H1 (cell line): ENCODE results near the gene MAB21L3. TPM values are rescaled to one million over a fixed set of nuclear protein-coding genes. Genes with fewer than 3 reads are reported as not detected.

Experiments used
- CTCF ChIA-PET: fragments of 300-600 bp; sonication (Branson Sonifier 250); formaldehyde crosslinking; loops from one replicate; lab custom pipeline; 2021; ENCODE audit not compliant: partially characterized antibody; lab: Charles Lee
- POLR2A ChIA-PET: fragments of 300-600 bp; sonication (Branson Sonifier 250); formaldehyde crosslinking; loops from one replicate; lab custom pipeline; 2021; ENCODE audit warnings: inconsistent platforms; ENCODE audit not compliant: partially characterized antibody; lab: Charles Lee
- DNase-seq, 2 experiments: peaks; one replicate each; pipeline versions ENCODE4 v3.0.0 to v3.0.0-alpha.2; 2010 to 2022; ENCODE audit warnings: low spot score in 2 of 2, low read depth in 1 of 2, mixed read lengths in 1 of 2
- FAIRE-seq: peaks from 2 replicates; lab custom pipeline; 2011; peaks lifted over from hg19 to GRCh38; lab: Jason Lieb, UNC
- H2AFZ ChIP-seq: 2 replicates; pipeline ENCODE4 v1.8.1; 2012; ENCODE audit warnings: low read length, inconsistent platforms
- H2AK5ac ChIP-seq: 2 replicates; pipeline ENCODE4 v1.6.1; 2013; ENCODE audit warnings: low read depth, low read length
- H2BK120ac ChIP-seq: replicated peaks from 2 replicates; pipeline ENCODE3; 2013; ENCODE audit warnings: low read depth, low read length, inconsistent platforms
- H2BK12ac ChIP-seq: 2 replicates; pipeline ENCODE4 v1.6.1; 2013; ENCODE audit warnings: low read depth, low read length
- H2BK15ac ChIP-seq: 2 replicates; pipeline ENCODE4 v1.6.1; 2013; ENCODE audit warnings: low read length
- H2BK20ac ChIP-seq: 2 replicates; pipeline ENCODE4 v1.6.1; 2013; ENCODE audit warnings: low read length
- H2BK5ac ChIP-seq: 2 replicates; pipeline ENCODE4 v1.6.1; 2013; ENCODE audit warnings: low read depth, low read length
- H3K14ac ChIP-seq: 2 replicates; pipeline ENCODE4 v1.6.1; 2013; ENCODE audit warnings: inconsistent platforms; ENCODE audit not compliant: insufficient read length
- H3K18ac ChIP-seq: 2 replicates; pipeline ENCODE4 v1.6.1; 2013; ENCODE audit warnings: low read length; ENCODE audit errors: extremely low read depth
- H3K23ac ChIP-seq: 2 replicates; pipeline ENCODE4 v1.6.1; 2013; ENCODE audit warnings: inconsistent platforms; ENCODE audit not compliant: insufficient read length
- H3K23me2 ChIP-seq: 2 replicates; pipeline ENCODE4 v1.6.1; 2013; ENCODE audit warnings: low read depth, low read length
- H3K27ac ChIP-seq: 2 replicates; pipeline ENCODE4 v1.6.1; 2011; ENCODE audit warnings: low read depth, low read length, inconsistent platforms
- H3K27me3 ChIP-seq, 4 experiments: replicated peaks in 1 of 4; 1 replicate in 1 of 4; 2 replicates in 3 of 4; pipeline versions ENCODE4 v1.6.1 to v1.8.1; 2011 to 2013; ENCODE audit warnings: low read length in 3 of 4, mild to moderate bottlenecking in 3 of 4, inconsistent platforms in 2 of 4, mixed read lengths in 2 of 4, moderate library complexity in 1 of 4; ENCODE audit not compliant: control insufficient read depth in 3 of 4, insufficient read depth in 3 of 4; ENCODE audit errors: extremely low read depth in 1 of 4
- H3K36me3 ChIP-seq, 4 experiments: 2 replicates each; pipeline versions ENCODE4 v1.6.1 to v1.8.1; 2011 to 2013; ENCODE audit warnings: mild to moderate bottlenecking in 4 of 4, low read length in 3 of 4, moderate library complexity in 2 of 4, control low read depth in 1 of 4, inconsistent platforms in 1 of 4; ENCODE audit not compliant: insufficient read depth in 4 of 4, control insufficient read depth in 2 of 4
- H3K4ac ChIP-seq: replicated peaks from 2 replicates; pipeline ENCODE3; 2013; ENCODE audit warnings: low read length, low read depth, mixed read lengths, inconsistent platforms; ENCODE audit not compliant: insufficient read length
- H3K4me1 ChIP-seq, 4 experiments: replicated peaks in 1 of 4; 1 replicate in 1 of 4; 2 replicates in 3 of 4; pipeline versions ENCODE4 v1.6.1 to v1.8.1; 2011 to 2013; ENCODE audit warnings: low read length in 3 of 4, inconsistent platforms in 2 of 4, mixed read lengths in 1 of 4; ENCODE audit not compliant: insufficient read depth in 4 of 4, control insufficient read depth in 3 of 4
- H3K4me2 ChIP-seq, 2 experiments: 2 replicates each; pipeline versions ENCODE4 v1.6.1 to v1.8.1; 2011 to 2013; ENCODE audit warnings: low read depth in 2 of 2, low read length in 2 of 2, control low read depth in 1 of 2, inconsistent platforms in 1 of 2, mild to moderate bottlenecking in 1 of 2; ENCODE audit not compliant: insufficient read depth in 1 of 2
- H3K4me3 ChIP-seq, 4 experiments: fragments of 200-600, 300-600 bp in 1 of 4; sonication (generic), shearing (Covaris generic), sonication (Bioruptor Twin) in 1 of 4; 2 replicates each; pipeline versions ENCODE4 v1.5.1 to v1.8.1; 2011 to 2016; ENCODE audit warnings: low read length in 4 of 4, low read depth in 3 of 4, control low read depth in 2 of 4, inconsistent platforms in 2 of 4, mild to moderate bottlenecking in 2 of 4, mixed read lengths in 1 of 4, moderate library complexity in 1 of 4; ENCODE audit not compliant: insufficient read depth in 2 of 4; ENCODE audit errors: extremely low read depth in 1 of 4
- H3K56ac ChIP-seq: replicated peaks from 2 replicates; pipeline ENCODE3; 2013; ENCODE audit warnings: low read depth, mild to moderate bottlenecking, mixed read lengths, low read length, inconsistent platforms; ENCODE audit not compliant: insufficient read length
- H3K79me1 ChIP-seq: 2 replicates; pipeline ENCODE4 v1.6.1; 2013; ENCODE audit warnings: low read depth, low read length, control low read depth
- H3K79me2 ChIP-seq, 2 experiments: 2 replicates each; pipeline versions ENCODE4 v1.6.1 to v1.8.1; 2012 to 2013; ENCODE audit warnings: low read length in 2 of 2, mild to moderate bottlenecking in 2 of 2, inconsistent platforms in 1 of 2; ENCODE audit not compliant: insufficient read depth in 2 of 2, control insufficient read depth in 1 of 2
- H3K9ac ChIP-seq, 4 experiments: replicated peaks in 1 of 4; 1 replicate in 1 of 4; 2 replicates in 3 of 4; pipeline versions ENCODE4 v1.6.1 to v1.8.1; 2011 to 2013; ENCODE audit warnings: low read depth in 3 of 4, low read length in 3 of 4, control low read depth in 2 of 4, mild to moderate bottlenecking in 2 of 4, moderate library complexity in 2 of 4, inconsistent platforms in 1 of 4; ENCODE audit errors: extremely low read depth in 1 of 4
- H3K9me3 ChIP-seq, 2 experiments: 2 replicates each; pipeline versions ENCODE4 v1.6.1 to v1.8.1; 2012 to 2013; ENCODE audit warnings: mild to moderate bottlenecking in 2 of 2, moderate library complexity in 2 of 2, control low read depth in 1 of 2, inconsistent platforms in 1 of 2, low read depth in 1 of 2, low read length in 1 of 2, mixed read lengths in 1 of 2; ENCODE audit not compliant: insufficient read depth in 2 of 2
- H4K20me1 ChIP-seq, 2 experiments: replicated peaks in 1 of 2; 2 replicates each; pipeline versions ENCODE3 to v1.8.1; 2011 to 2013; ENCODE audit warnings: inconsistent platforms in 2 of 2, low read length in 2 of 2, mild to moderate bottlenecking in 1 of 2; ENCODE audit not compliant: insufficient read depth in 2 of 2, control insufficient read depth in 1 of 2
- H4K5ac ChIP-seq: 2 replicates; pipeline ENCODE4 v1.6.1; 2013; ENCODE audit warnings: low read length, low read depth, mixed read lengths, inconsistent platforms; ENCODE audit not compliant: insufficient read length
- H4K8ac ChIP-seq: 2 replicates; pipeline ENCODE4 v1.8.0; 2013; ENCODE audit warnings: mild to moderate bottlenecking, moderate library complexity, low read length, inconsistent platforms; ENCODE audit not compliant: insufficient read depth; ENCODE audit errors: extremely low read depth
- H4K91ac ChIP-seq: replicated peaks from 2 replicates; pipeline ENCODE3; 2013; ENCODE audit warnings: low read length, mixed read lengths, inconsistent platforms; ENCODE audit not compliant: insufficient read length
- BRCA1 ChIP-seq: IDR thresholded peaks from 2 replicates; pipeline ENCODE4 v1.6.1; 2012; ENCODE audit warnings: low read depth, low read length, improper control_type of control experiment
- CBX8 ChIP-seq: fragments of 300-800, 300-1000 bp; sonication (generic); IDR thresholded peaks from 2 replicates; pipeline ENCODE4 v1.7.1; 2016; ENCODE audit warnings: low read depth, low read length, borderline replicate concordance
- CHD1 ChIP-seq: IDR thresholded peaks from 2 replicates; pipeline ENCODE4 v1.6.1; 2012; ENCODE audit warnings: low read depth, low read length, improper control_type of control experiment
- POLR2AphosphoS5 ChIP-seq: IDR thresholded peaks from 2 replicates; pipeline ENCODE4 v1.6.1; 2011; ENCODE audit warnings: low read depth, low read length
- POU5F1 ChIP-seq: IDR thresholded peaks from 2 replicates; pipeline ENCODE4 v1.6.1; 2011; ENCODE audit warnings: low read depth, mild to moderate bottlenecking, low read length, moderate library complexity
- RXRA ChIP-seq: IDR thresholded peaks from 2 replicates; pipeline ENCODE4 v1.6.1; 2011; ENCODE audit warnings: low read depth, mild to moderate bottlenecking, low read length, moderate library complexity; ENCODE audit not compliant: insufficient read depth
- SIN3A ChIP-seq, 2 experiments: IDR thresholded peaks in 1 of 2; conservative IDR thresholded peaks in 1 of 2; 2 replicates each; pipeline ENCODE4 v1.6.1; 2011 to 2012; ENCODE audit warnings: low read length in 2 of 2, improper control_type of control experiment in 1 of 2, low read depth in 1 of 2, mild to moderate bottlenecking in 1 of 2
- SP4 ChIP-seq: IDR thresholded peaks from 2 replicates; pipeline ENCODE4 v1.6.1; 2012; ENCODE audit warnings: low read length, inconsistent platforms
- TAF7 ChIP-seq: optimal IDR thresholded peaks from 2 replicates; pipeline ENCODE3; 2011; ENCODE audit warnings: low read depth, mild to moderate bottlenecking, inconsistent platforms, low read length, moderate library complexity, borderline replicate concordance
- ZNF274 ChIP-seq: IDR thresholded peaks from 2 replicates; pipeline ENCODE4 v1.7.0; 2012; ENCODE audit warnings: low read length, borderline replicate concordance; ENCODE audit errors: extremely low read depth
- WGBS, 2 experiments: shearing (Covaris generic) in 1 of 2; methylation state at CpG; one replicate each; pipeline versions ENCODE4 v1.1.6 to v1.1.7; 2013 to 2015; ENCODE audit warnings: low lambda C conversion rate in 2 of 2, mixed read lengths in 2 of 2, inconsistent platforms in 1 of 2, low coverage in 1 of 2, missing lambda C conversion rate in 1 of 2; ENCODE audit not compliant: insufficient replicate concordance in 2 of 2, insufficient coverage in 1 of 2, insufficient read length in 1 of 2; ENCODE audit errors: extremely low coverage in 1 of 2, missing lambda C conversion rate in 1 of 2; 5-methylcytosine and 5-hydroxymethylcytosine counted together
- polyA plus RNA-seq, 7 experiments: library from polyadenylated mRNA; depleted of rRNA in 3 of 7; stranded (reverse) in 5 of 7; unstranded in 2 of 7; fragments of >200 nt in 5 of 7; fragments of 200-250 nt in 2 of 7; gene quantifications; 1 replicate in 5 of 7; 2 replicates in 1 of 7; 4 replicates in 1 of 7; pipeline versions ENCODE4 v1.2.1 to v1.2.3, GENCODE V29; 2011 to 2013; ENCODE audit warnings: missing spikeins in 2 of 7, mixed read lengths in 2 of 7
- total RNA-seq: library from RNA; stranded (reverse); fragmentation: NEBNext Ultra II Directional; extraction: Animal tissue kit (Norgen Biotek cat#: 25700); gene quantifications from 2 replicates; pipeline ENCODE4 v1.2.1, GENCODE V29; 2021
- TF ChIP-seq, protein P1 (sequence below): IDR thresholded peaks from 2 replicates; pipeline ENCODE4 v1.6.1; 2012; ENCODE audit warnings: inconsistent platforms

MAB21L3 gene
- total and polyA plus RNA-seq, 2 of the 8 experiments (the other 6 are each of a cell fraction or from before 2014, with no cell fraction given) = not detected

GRCh38 chr1:116139592-116140134, 28.5 kb downstream of the MAB21L3 start:
- no peak overlapping the region for H3K18ac ChIP-seq
- no peak overlapping the region for H3K4me3 ChIP-seq
- no peaks in the 10 kb centered on the region for H3K36me3 ChIP-seq
- H2BK120ac ChIP-seq = no peak overlapping the region
- H3K14ac ChIP-seq = no peak overlapping the region
- no peak overlapping the region for H4K8ac ChIP-seq
- no peak overlapping the region for H2BK5ac ChIP-seq
- no peak overlapping the region for H3K4ac ChIP-seq
- no peaks in the 10 kb centered on the region for H3K79me1 ChIP-seq
- H2AK5ac ChIP-seq = no peak overlapping the region
- H3K27me3 ChIP-seq = no peaks in the 10 kb centered on the region
- no peak overlapping the region for H3K4me2 ChIP-seq
- no peaks in the 10 kb centered on the region for H3K23me2 ChIP-seq
- no peak for DNase-seq
- 88% methylated on average over 6 of the region's 6 CpGs; no CpG with 5 or more reads in 1 of the 2 experiments for WGBS, 2 experiments
- no peak overlapping the region for H4K91ac ChIP-seq
- no peaks in the 10 kb centered on the region for H3K4me1 ChIP-seq
- no peak overlapping the region for H4K5ac ChIP-seq
- H2BK15ac ChIP-seq = no peak overlapping the region
- no peak overlapping the region for H3K56ac ChIP-seq
- FAIRE-seq = no peak
- H2AFZ ChIP-seq = 0 out of 2 replicates have a peak overlapping the region, but pooled peaks have one; percentile 23
- no peak overlapping the region for H3K23ac ChIP-seq
- no peaks in the 10 kb centered on the region for H3K79me2 ChIP-seq
- peaks cover 0 to 9% of the 10 kb centered on the region in 2 experiments; a peak in 2 of 4 replicates for H3K9me3 ChIP-seq
- no peak overlapping the region for H3K9ac ChIP-seq
- POLR2A ChIA-PET = interaction anchor here (0.7 to 1.1 kb wide), 2 partner anchors 235 to 269 kb away, joined by 3 read pairs; no protein-coding TSS in a partner anchor
- no peaks in the 10 kb centered on the region for H4K20me1 ChIP-seq
- H3K27ac ChIP-seq = no peak overlapping the region
- CTCF ChIA-PET = interaction anchor here (0.6 to 3.7 kb wide), 71 partner anchors 8 to 1862 kb away, joined by 3 to 115 read pairs (median 5); partner anchors contain the start of gene MAB21L3
- no peak overlapping the region for H2BK12ac ChIP-seq
- H2BK20ac ChIP-seq = no peak overlapping the region
- TF ChIP-seq SIN3A (conservative IDR thresholded peaks at IDR 0.05 in 1 of 2, IDR thresholded peaks at IDR 0.05 in 1 of 2; ENCODE audit: low read depth in 1 of 2, low read length in 2 of 2) (no peak), TAF7 (no peak), CHD1 (no peak), SP4 (no peak), ZNF274 (no peak), RXRA (no peak), POLR2AphosphoS5 (no peak), POU5F1 (no peak), CBX8 (no peak), BRCA1 (no peak)
- TF ChIP-seq, protein P1, sequence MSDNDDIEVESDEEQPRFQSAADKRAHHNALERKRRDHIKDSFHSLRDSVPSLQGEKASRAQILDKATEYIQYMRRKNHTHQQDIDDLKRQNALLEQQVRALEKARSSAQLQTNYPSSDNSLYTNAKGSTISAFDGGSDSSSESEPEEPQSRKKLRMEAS = no peak
